Body of pancreas (tissue), 4 donors: ENCODE measurements around the gene WNT3A. TPM values are rescaled to one million over a fixed set of nuclear protein-coding genes. Genes with fewer than 3 reads are reported as not detected.

ENCODE experiments used
- ATAC-seq: fragments of 150-250 bp; one replicate; pipeline ENCODE4 v1.9.1; 2016
- DNase-seq, 4 donors: peaks; one replicate each; pipeline ENCODE4 v3.0.0-alpha.2; 2019
- H3K27ac ChIP-seq, 4 donors: fragments of 200-600 bp; sonication (generic); 1 replicate in 3 of 4; 2 replicates in 1 of 4; pipeline versions ENCODE4 v1.5.1 to v1.6.1; 2016 to 2019; ENCODE audit warnings: mild to moderate bottlenecking in 1 of 4, mixed read lengths in 1 of 4, moderate library complexity in 1 of 4
- H3K27me3 ChIP-seq, 2 donors: fragments of 200-600 bp; sonication (generic); one replicate each; pipeline ENCODE4 v1.6.0; 2016; ENCODE audit warnings: mild to moderate bottlenecking in 1 of 2
- H3K36me3 ChIP-seq, 2 donors: fragments of 200-600 bp; sonication (generic); replicated peaks in 1 of 2; 2 replicates each; pipeline ENCODE4 v1.5.1; 2016; ENCODE audit warnings: low read depth in 2 of 2; ENCODE audit not compliant: insufficient read depth in 1 of 2
- H3K4me1 ChIP-seq: fragments of 200-600 bp; sonication (generic); one replicate; pipeline ENCODE4 v1.6.0; 2016
- H3K4me3 ChIP-seq, 2 donors: fragments of 200-600 bp; sonication (generic); 1 replicate in 1 of 2; 2 replicates in 1 of 2; pipeline ENCODE4 v1.5.1; 2016 to 2019
- H3K9me3 ChIP-seq, 3 donors: fragments of 200-600 bp; sonication (generic); 1 replicate in 2 of 3; 2 replicates in 1 of 3; pipeline ENCODE4 v1.5.1; 2016
- POLR2A ChIP-seq, 3 donors: fragments of 450-650 bp; IDR thresholded peaks; one replicate each; pipeline ENCODE4 v1.6.1; 2016; ENCODE audit warnings: antibody characterized with exemption in 3 of 3, mild to moderate bottlenecking in 2 of 3
- WGBS, 2 donors: methylation state at CpG; one replicate each; pipeline ENCODE4 v1.1.5; 2017; 5-methylcytosine and 5-hydroxymethylcytosine counted together
- intact Hi-C: fragments of 100-400 bp; cut with DNase I; formaldehyde crosslinking; loops from one replicate; pipeline ENCODE4 v1.15.1; 2023
- total RNA-seq, 2 donors: library from RNA; depleted of rRNA; stranded (reverse); fragments of >200 nt; gene quantifications; one replicate each; pipeline ENCODE4 v1.1.0, GENCODE V29; 2016
- TF ChIP-seq, protein P1 (sequence below), 7 experiments: fragments of 450-650 bp in 4 of 7; fragments of 200-600 bp in 3 of 7; sonication (generic) in 3 of 7; IDR thresholded peaks; one replicate each; pipeline ENCODE4 v1.5.1; 2016 to 2019; ENCODE audit warnings: antibody characterized with exemption in 7 of 7

Gene WNT3A
- total RNA-seq, 2 donors from 2014 or later, result not detected

GRCh38 chr1:228101614-228101993 is 94.8 kb downstream of the WNT3A start:
- no peak for DNase-seq
- intact Hi-C loops, result no loop called here
- Histone ChIP-seq H3K36me3 (peaks cover 7 to 16% of the 10 kb centered on the region in 2 donors), H3K4me3 (no peak overlapping the region), H3K27ac (peak overlapping the region; percentile 82 to 97 (median 92)), H3K4me1 (peaks cover 48% of the 10 kb centered on the region), H3K27me3 (no peaks in the 10 kb centered on the region), H3K9me3 (no peaks in the 10 kb centered on the region)
- ATAC-seq, result no peak
- TF ChIP-seq, protein P1, sequence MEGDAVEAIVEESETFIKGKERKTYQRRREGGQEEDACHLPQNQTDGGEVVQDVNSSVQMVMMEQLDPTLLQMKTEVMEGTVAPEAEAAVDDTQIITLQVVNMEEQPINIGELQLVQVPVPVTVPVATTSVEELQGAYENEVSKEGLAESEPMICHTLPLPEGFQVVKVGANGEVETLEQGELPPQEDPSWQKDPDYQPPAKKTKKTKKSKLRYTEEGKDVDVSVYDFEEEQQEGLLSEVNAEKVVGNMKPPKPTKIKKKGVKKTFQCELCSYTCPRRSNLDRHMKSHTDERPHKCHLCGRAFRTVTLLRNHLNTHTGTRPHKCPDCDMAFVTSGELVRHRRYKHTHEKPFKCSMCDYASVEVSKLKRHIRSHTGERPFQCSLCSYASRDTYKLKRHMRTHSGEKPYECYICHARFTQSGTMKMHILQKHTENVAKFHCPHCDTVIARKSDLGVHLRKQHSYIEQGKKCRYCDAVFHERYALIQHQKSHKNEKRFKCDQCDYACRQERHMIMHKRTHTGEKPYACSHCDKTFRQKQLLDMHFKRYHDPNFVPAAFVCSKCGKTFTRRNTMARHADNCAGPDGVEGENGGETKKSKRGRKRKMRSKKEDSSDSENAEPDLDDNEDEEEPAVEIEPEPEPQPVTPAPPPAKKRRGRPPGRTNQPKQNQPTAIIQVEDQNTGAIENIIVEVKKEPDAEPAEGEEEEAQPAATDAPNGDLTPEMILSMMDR (IDR thresholded peaks at IDR 0.05), result no peak
- no peak for TF ChIP-seq POLR2A (IDR thresholded peaks at IDR 0.05)
- 18 to 20% methylated on average over 15 of the region's 15 CpGs for WGBS, 2 donors

- H3K4me3 ChIP-seq, result peak overlapping the region; percentile 48 to 73
- ATAC-seq (peak; percentile 9), DNase-seq (peak; percentile 50 to 63 (median 54))
- WGBS, 2 donors, result 2 to 4% methylated on average over 17 to 68 of the region's 73 CpGs
- TF ChIP-seq POLR2A (IDR thresholded peaks at IDR 0.05), result no peak
- TF ChIP-seq, protein P1 (IDR thresholded peaks at IDR 0.05), result peak in 2 of 7 experiments; percentile 7 to 8
- intact Hi-C loops, result no loop called here
- no peaks in the 10 kb centered on the region for H3K9me3 ChIP-seq
- H3K36me3 ChIP-seq, result peaks cover 6 to 15% of the 10 kb centered on the region in 2 donors
- H3K27ac ChIP-seq, result peak overlapping the region; percentile 82 to 97 (median 92)
- no peaks in the 10 kb centered on the region for H3K27me3 ChIP-seq
- H3K4me1 ChIP-seq, result peaks cover 42% of the 10 kb centered on the region
These were observed 95.4 kb downstream of the WNT3A start for GRCh38 chr1:228101994-228102790.

DNA sequence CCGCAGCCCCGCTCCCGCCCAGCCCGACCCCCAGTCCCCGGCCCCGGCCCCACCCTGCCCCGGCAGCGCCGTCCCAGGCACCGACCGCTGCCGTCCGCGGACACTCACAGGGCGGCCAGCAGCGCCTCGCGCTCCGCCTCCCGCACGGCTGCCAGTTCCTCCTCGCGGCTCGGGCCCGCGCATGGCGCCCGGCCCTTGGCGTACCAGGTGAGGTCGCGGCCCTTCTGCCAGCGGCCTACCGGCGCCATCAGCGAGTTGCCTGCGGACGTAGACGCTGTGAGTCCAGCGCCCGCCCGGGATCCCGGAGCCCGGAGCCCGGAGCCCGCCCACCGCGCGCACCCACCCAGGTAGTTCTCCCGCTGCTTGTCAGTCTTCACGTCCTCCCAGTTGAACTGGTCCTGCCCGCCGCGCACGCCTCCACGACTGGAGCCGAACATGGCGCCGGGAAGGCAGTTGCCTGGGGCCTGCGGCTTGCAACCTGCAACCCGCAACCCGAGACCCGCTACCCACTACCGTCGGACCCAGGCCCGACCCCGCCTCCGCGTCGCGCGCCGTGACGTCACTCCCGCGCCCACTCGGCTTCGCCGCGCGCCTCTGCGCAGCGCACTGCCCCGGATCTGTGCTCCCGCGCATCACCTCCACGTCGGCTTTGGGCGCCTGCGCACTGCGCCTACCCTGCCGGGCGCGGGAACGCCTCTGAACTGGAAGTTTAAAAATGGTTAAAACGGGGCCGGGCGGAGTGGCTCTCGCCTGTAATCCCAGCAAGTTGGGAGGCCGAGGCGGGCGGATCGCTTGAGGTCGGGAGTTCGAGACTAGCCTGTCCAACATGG is 96.2 kb downstream of the WNT3A start, which contains the start of gene C1orf35:
Gene C1orf35, minus strand, starts transcription at position 535 of the 830 bp plus-strand sequence. Its CDS starts 98 bp downstream, at position 437.
- Histone ChIP-seq H3K4me1 (peaks cover 45% of the 10 kb centered on the region), H3K36me3 (peaks cover 0 to 10% of the 10 kb centered on the region in 2 donors), H3K4me3 (peak within 1 kb of the TSS; percentile 48 to 73), H3K27ac (peak within 1 kb of the TSS; percentile 82 to 97 (median 92)), H3K9me3 (no peaks in the 10 kb centered on the region), H3K27me3 (no peaks in the 10 kb centered on the region)
- peak; percentile 92 to 94 (median 94) for DNase-seq
- TF ChIP-seq POLR2A (IDR thresholded peaks at IDR 0.05), result peak; percentile 52 to 82 (median 72)
- TF ChIP-seq, protein P1 (IDR thresholded peaks at IDR 0.05), result peak in 1 of 7 experiments; percentile 19
- ATAC-seq, result peak; percentile 87
- WGBS, 2 donors, result 0% methylated on average over 10 to 101 of the region's 104 CpGs
- intact Hi-C loops, result no loop called here

- WGBS, 2 donors, result 41 to 45% methylated on average over 4 to 7 of the region's 7 CpGs
- H3K4me3 ChIP-seq, result no peak overlapping the region
- no peaks in the 10 kb centered on the region for H3K27me3 ChIP-seq
- intact Hi-C loops, result no loop called here
- peaks cover 0 to 4% of the 10 kb centered on the region in 2 donors for H3K36me3 ChIP-seq
- no peak for ATAC-seq
- TF ChIP-seq, protein P1 (IDR thresholded peaks at IDR 0.05), result no peak
- TF ChIP-seq POLR2A (IDR thresholded peaks at IDR 0.05), result no peak
- DNase-seq, result peak in 1 of 4 donors; percentile 4
- H3K27ac ChIP-seq, result peak overlapping the region in 1 of 4 donors; percentile 95
- H3K4me1 ChIP-seq, result peaks cover 53% of the 10 kb centered on the region
- H3K9me3 ChIP-seq, result no peaks in the 10 kb centered on the region
These were observed 97.9 kb downstream of the WNT3A start for GRCh38 chr1:228104526-228105269.
